GM19025 (cell line): ENCODE data around the gene GPR132.
"Not testable (repeated sequence)": the region's sequence is repeated elsewhere in the genome, so short reads cannot be mapped to it uniquely, and the experiment has no call there.

Experiments used
- ATAC-seq: cut with Tn5 transposase; IDR thresholded peaks from one replicate; pipeline ENCODE4 v1.9.1; 2021; ENCODE audit warnings: mild to moderate bottlenecking, low read depth, moderate library complexity; ENCODE audit not compliant: unreplicated experiment

GPR132 gene

GRCh38 chr14:105091517-105092170 lies 26.4 kb upstream of the GPR132 start:
- no peak for ATAC-seq

- ATAC-seq, result no peak
Observed at GRCh38 chr14:105091054-105091516, 25.9 kb upstream of the GPR132 start.

- no peak for ATAC-seq
Observed at GRCh38 chr14:105090493-105091053, 25.3 kb upstream of the GPR132 start.

- no peak for ATAC-seq
Observed at GRCh38 chr14:105089746-105090492, 24.7 kb upstream of the GPR132 start.

GRCh38 chr14:105088812-105089745 lies 23.8 kb upstream of the GPR132 start:
- ATAC-seq, result no peak

- ATAC-seq, result no peak
Observed at GRCh38 chr14:105087963-105088811, 23.0 kb upstream of the GPR132 start.

GRCh38 chr14:105087308-105087962 lies 22.2 kb upstream of the GPR132 start:
- ATAC-seq, result no peak

GRCh38 chr14:105086833-105087307 lies 21.6 kb upstream of the GPR132 start:
- peak; percentile 76 for ATAC-seq

- ATAC-seq, result no peak
Observed at GRCh38 chr14:105085766-105086165, 20.5 kb upstream of the GPR132 start.

- ATAC-seq, result no peak
Observed at GRCh38 chr14:105084741-105085571, 19.7 kb upstream of the GPR132 start.

- ATAC-seq, result no peak
Observed at GRCh38 chr14:105083926-105084685, 18.9 kb upstream of the GPR132 start.

GRCh38 chr14:105082703-105083102 lies 17.5 kb upstream of the GPR132 start:
- ATAC-seq, result no peak

GRCh38 chr14:105081473-105081872 lies 16.2 kb upstream of the GPR132 start:
- not testable (repeated sequence) for ATAC-seq

- ATAC-seq, result no peak
Observed at GRCh38 chr14:105080161-105080560, 14.9 kb upstream of the GPR132 start.

GRCh38 chr14:105078294-105078693 lies 13.1 kb upstream of the GPR132 start:
- no peak for ATAC-seq

- no peak for ATAC-seq
Observed at GRCh38 chr14:105077649-105077995, 12.4 kb upstream of the GPR132 start.

GRCh38 chr14:105076805-105077648 lies 11.8 kb upstream of the GPR132 start:
- no peak for ATAC-seq
